Measurements from ENCODE around the gene EML6. TPM values are rescaled to one million over a fixed set of nuclear protein-coding genes. Genes with fewer than 3 reads are reported as not detected.

EML6 gene
- total RNA-seq, 4 donors from 2014 or later: 0.62 to 1.5 (median 1.1) TPM

- peaks cover 26 to 97% (median 34%) of the 10 kb centered on the region in 3 donors for H3K4me1 ChIP-seq
- ATAC-seq: no peak
Measured at GRCh38 chr2:54995553-54995952, 272.1 kb downstream of the EML6 start.

GRCh38 chr2:54997826-54998225, 274.4 kb downstream of the EML6 start:
- no peaks in the 10 kb centered on the region for H3K36me3 ChIP-seq
- no peaks in the 10 kb centered on the region for H3K9me3 ChIP-seq
- no peaks in the 10 kb centered on the region for H3K27me3 ChIP-seq
- no peak overlapping the region for H3K4me3 ChIP-seq
- TF ChIP-seq POLR2AphosphoS5 (IDR thresholded peaks at IDR 0.05) (no peak), EP300 (IDR thresholded peaks at IDR 0.05) (no peak), CTCF (IDR thresholded peaks at IDR 0.05) (no peak), POLR2A (IDR thresholded peaks at IDR 0.05) (no peak)
- peaks cover 28 to 97% (median 34%) of the 10 kb centered on the region in 3 donors for H3K4me1 ChIP-seq
- 53 to 60% methylated on average over 1 of the region's 1 CpG for WGBS, 2 donors (ENCODE audit: low coverage in 1 of 2)
- ATAC-seq: no peak
- no peak overlapping the region for H3K27ac ChIP-seq

More at GRCh38 chr2:54995553-54995952, 272.1 kb downstream of the EML6 start:
- TF ChIP-seq POLR2AphosphoS5 (IDR thresholded peaks at IDR 0.05): no peak
- TF ChIP-seq POLR2A (IDR thresholded peaks at IDR 0.05): no peak
- Histone ChIP-seq H3K36me3 (no peaks in the 10 kb centered on the region), H3K27me3 (no peaks in the 10 kb centered on the region), H3K9me3 (no peaks in the 10 kb centered on the region), H3K4me3 (no peak overlapping the region), H3K27ac (no peak overlapping the region)
- WGBS, 2 donors (ENCODE audit: low coverage in 1 of 2): 73 to 80% methylated on average over 2 to 3 of the region's 3 CpGs

GRCh38 chr2:54999182-54999581, 275.7 kb downstream of the EML6 start:
- peaks cover 28 to 98% (median 34%) of the 10 kb centered on the region in 3 donors for H3K4me1 ChIP-seq
- H3K4me3 ChIP-seq: peak overlapping the region in 1 of 2 donors; percentile 7
- H3K27me3 ChIP-seq: no peaks in the 10 kb centered on the region
- peak overlapping the region in 2 of 4 donors; percentile 35 to 44 for H3K27ac ChIP-seq
- 5 to 31% methylated on average over 3 of the region's 3 CpGs for WGBS, 2 donors (ENCODE audit: low coverage in 1 of 2)
- H3K9me3 ChIP-seq: no peaks in the 10 kb centered on the region
- no peak for ATAC-seq
- TF ChIP-seq EP300 (IDR thresholded peaks at IDR 0.05) (no peak), CTCF (IDR thresholded peaks at IDR 0.05) (no peak)
- no peaks in the 10 kb centered on the region for H3K36me3 ChIP-seq

GRCh38 chr2:55000341-55000740, 276.9 kb downstream of the EML6 start:
- Histone ChIP-seq H3K27me3 (no peaks in the 10 kb centered on the region), H3K36me3 (no peaks in the 10 kb centered on the region), H3K4me1 (peaks cover 31 to 98% (median 32%) of the 10 kb centered on the region in 3 donors), H3K9me3 (no peaks in the 10 kb centered on the region), H3K4me3 (no peak overlapping the region), H3K27ac (peak overlapping the region in 1 of 4 donors; percentile 44)
- 34 to 41% methylated on average over 4 of the region's 4 CpGs for WGBS, 2 donors (ENCODE audit: low coverage in 1 of 2)
- no peak for ATAC-seq
- no peak for TF ChIP-seq POLR2A (IDR thresholded peaks at IDR 0.05)
- TF ChIP-seq POLR2AphosphoS5 (IDR thresholded peaks at IDR 0.05): no peak
- no peak for TF ChIP-seq EP300 (IDR thresholded peaks at IDR 0.05)
- TF ChIP-seq CTCF (IDR thresholded peaks at IDR 0.05): no peak

GRCh38 chr2:55001716-55002115, 278.3 kb downstream of the EML6 start:
- 59 to 75% methylated on average over 2 of the region's 2 CpGs for WGBS, 2 donors (ENCODE audit: low coverage in 1 of 2)
- no peak for ATAC-seq
- H3K36me3 ChIP-seq: no peaks in the 10 kb centered on the region
- TF ChIP-seq EP300 (IDR thresholded peaks at IDR 0.05) (no peak), POLR2A (IDR thresholded peaks at IDR 0.05) (no peak), POLR2AphosphoS5 (IDR thresholded peaks at IDR 0.05) (no peak), CTCF (IDR thresholded peaks at IDR 0.05) (no peak)
- H3K27me3 ChIP-seq: no peaks in the 10 kb centered on the region
- H3K4me3 ChIP-seq: no peak overlapping the region
- peaks cover 26 to 98% (median 31%) of the 10 kb centered on the region in 3 donors for H3K4me1 ChIP-seq
- no peaks in the 10 kb centered on the region for H3K9me3 ChIP-seq
- H3K27ac ChIP-seq: no peak overlapping the region

All from gastroesophageal sphincter (tissue), 4 donors.